Coronary artery (tissue), 2 donors: ENCODE data around the gene CCNB3.

Experiments
- DNase-seq: peaks from one replicate; pipeline ENCODE4 v3.0.0-alpha.2; 2017; ENCODE audit warnings: low spot score
- H3K27ac ChIP-seq, 2 donors: fragments of 200-600 bp; sonication (generic); one replicate each; pipeline ENCODE4 v1.5.1; 2016 to 2019
- H3K4me3 ChIP-seq: fragments of 200-600 bp; sonication (generic); 2 replicates; pipeline ENCODE4 v1.5.1; 2016; ENCODE audit warnings: mild to moderate bottlenecking, moderate library complexity
- CTCF ChIP-seq: fragments of 200-600 bp; sonication (generic); IDR thresholded peaks from one replicate; pipeline ENCODE4 v1.5.1; 2019; ENCODE audit warnings: antibody characterized with exemption

The CCNB3 gene

GRCh38 chrX:50204364-50204899 lies at the start of gene CCNB3:
Gene CCNB3, plus strand, starts transcription at chrX:50204765. Its CDS starts 80,399 bp downstream, at chrX:50285164.
- no peak for DNase-seq
- Histone ChIP-seq H3K4me3 (peak within 1 kb of the TSS; percentile 60), H3K27ac (no peak within 1 kb of the TSS)
- TF ChIP-seq CTCF: peak; percentile 43

GRCh38 chrX:50157545-50158135 lies 46.9 kb upstream of the CCNB3 start:
- Histone ChIP-seq H3K4me3 (no peak overlapping the region), H3K27ac (no peak overlapping the region)
- DNase-seq: no peak
- TF ChIP-seq CTCF: no peak

- no peak for TF ChIP-seq CTCF
- Histone ChIP-seq H3K4me3 (no peak overlapping the region), H3K27ac (no peak overlapping the region)
- DNase-seq: no peak
Measured at GRCh38 chrX:50158593-50158992, 46.0 kb upstream of the CCNB3 start.

GRCh38 chrX:50161127-50161526 lies 43.4 kb upstream of the CCNB3 start:
- TF ChIP-seq CTCF: no peak
- Histone ChIP-seq H3K27ac (no peak overlapping the region), H3K4me3 (no peak overlapping the region)
- DNase-seq: no peak

- H3K4me3 ChIP-seq: no peak overlapping the region
- no peak for TF ChIP-seq CTCF
- no peak for DNase-seq
Measured at GRCh38 chrX:50165727-50166126, 38.8 kb upstream of the CCNB3 start.

GRCh38 chrX:50167366-50167765 lies 37.2 kb upstream of the CCNB3 start:
- no peak overlapping the region for H3K4me3 ChIP-seq
- DNase-seq: no peak
- H3K27ac ChIP-seq: no peak overlapping the region
- no peak for TF ChIP-seq CTCF

More at GRCh38 chrX:50165727-50166126, 38.8 kb upstream of the CCNB3 start:
- no peak overlapping the region for H3K27ac ChIP-seq

- TF ChIP-seq CTCF: no peak
- Histone ChIP-seq H3K4me3 (no peak overlapping the region), H3K27ac (no peak overlapping the region)
- no peak for DNase-seq
Measured at GRCh38 chrX:50168241-50168687, 36.3 kb upstream of the CCNB3 start.
